Measurements from ENCODE around the gene ANK2. TPM values are rescaled to one million over a fixed set of nuclear protein-coding genes. Genes with fewer than 3 reads are reported as not detected.

Gene ANK2
- total and polyA plus RNA-seq, 2 of the 13 experiments (the other 11 are each of a cell fraction or from before 2014, with no cell fraction given), result 2.7 to 15.1 TPM

GRCh38 chr4:113069212-113069892, 19.9 kb downstream of the ANK2 start:
- FAIRE-seq (no peak), ATAC-seq (peak; percentile 62; the same call in 2 of the 3 replicates), DNase-seq (ENCODE audit: low spot score) (peak; percentile 5)
- in situ Hi-C loops (cut with HindIII; ENCODE audit: extremely low pct_ligation_motif_present, low pct_unique_long_range_greater_than_20kb), result no loop called here
- 24% methylated on average over 7 of the region's 7 CpGs for WGBS (ENCODE audit: low lambda C conversion rate)
- no peak overlapping the region for H3K27ac ChIP-seq (ENCODE audit: extremely low read length, insufficient read depth, low read length)
- peaks cover 0 to 9% of the 10 kb centered on the region in 2 experiments; a peak in 2 of 5 replicates for H3K27me3 ChIP-seq (ENCODE audit: control insufficient read depth in 1 of 2, insufficient read depth in 2 of 2, low read length in 2 of 2)
- intact Hi-C loops (cut with micrococcal nuclease; ENCODE audit: unreplicated experiment), result no loop called here
- TF ChIP-seq TIGD3 (CRISPR knock-in tag; IDR thresholded peaks at IDR 0.05; ENCODE audit: borderline replicate concordance), result no peak
- no peak for TF ChIP-seq POLR2AphosphoS2 (IDR thresholded peaks at IDR 0.05; ENCODE audit: low read depth, low read length)
- H3K4me1 ChIP-seq (ENCODE audit: insufficient read depth, low read length), result no peaks in the 10 kb centered on the region
- no peak overlapping the region for H3K9ac ChIP-seq (ENCODE audit: insufficient read depth, low read depth, low read length)
- POLR2A ChIA-PET, result no interaction called here
- H3K36me3 ChIP-seq (replicated peaks in 1 of 2; ENCODE audit: control insufficient read depth in 1 of 2, insufficient read depth in 2 of 2, low read length in 2 of 2), result no peaks in the 10 kb centered on the region
- no peaks in the 10 kb centered on the region for H3K9me3 ChIP-seq (ENCODE audit: low read length)
- H3K4me2 ChIP-seq (ENCODE audit: low read depth, low read length), result no peak overlapping the region
- H3K4me3 ChIP-seq (replicated peaks in 1 of 3; ENCODE audit: insufficient read depth in 1 of 3, low read depth in 2 of 3, low read length in 3 of 3), result no peak overlapping the region
- BruUV-seq (replicated peaks), result no TSS peak
- H3K79me2 ChIP-seq (ENCODE audit: insufficient read depth, low read length), result no peaks in the 10 kb centered on the region
- CTCF ChIA-PET (ENCODE audit: low intra/inter-chr PET ratio, low total read pairs), result no interaction called here
- H4K20me1 ChIP-seq (ENCODE audit: insufficient read depth, low read length), result no peaks in the 10 kb centered on the region
- H2AFZ ChIP-seq (ENCODE audit: low read length), result no peak overlapping the region

- ChIA-PET CTCF (ENCODE audit: low intra/inter-chr PET ratio, low total read pairs) (no interaction called here), POLR2A (no interaction called here)
- Histone ChIP-seq H3K27ac (ENCODE audit: extremely low read length, insufficient read depth, low read length) (no peak overlapping the region), H3K4me1 (ENCODE audit: insufficient read depth, low read length) (no peaks in the 10 kb centered on the region), H3K4me2 (ENCODE audit: low read depth, low read length) (no peak overlapping the region), H3K27me3 (ENCODE audit: control insufficient read depth in 1 of 2, insufficient read depth in 2 of 2, low read length in 2 of 2) (peaks cover 0 to 9% of the 10 kb centered on the region in 2 experiments; a peak in 1 of 5 replicates), H4K20me1 (ENCODE audit: insufficient read depth, low read length) (no peaks in the 10 kb centered on the region), H2AFZ (ENCODE audit: low read length) (no peak overlapping the region), H3K79me2 (ENCODE audit: insufficient read depth, low read length) (no peaks in the 10 kb centered on the region), H3K9me3 (ENCODE audit: low read length) (no peaks in the 10 kb centered on the region), H3K9ac (ENCODE audit: insufficient read depth, low read depth, low read length) (no peak overlapping the region), H3K36me3 (replicated peaks in 1 of 2; ENCODE audit: control insufficient read depth in 1 of 2, insufficient read depth in 2 of 2, low read length in 2 of 2) (no peaks in the 10 kb centered on the region), H3K4me3 (replicated peaks in 1 of 3; ENCODE audit: insufficient read depth in 1 of 3, low read depth in 2 of 3, low read length in 3 of 3) (no peak overlapping the region)
- in situ Hi-C loops (cut with HindIII; ENCODE audit: extremely low pct_ligation_motif_present, low pct_unique_long_range_greater_than_20kb), result no loop called here
- no peak for DNase-seq (ENCODE audit: low spot score)
- intact Hi-C loops (cut with micrococcal nuclease; ENCODE audit: unreplicated experiment), result no loop called here
- no peak for FAIRE-seq
- 0% methylated on average over 2 of the region's 2 CpGs for WGBS (ENCODE audit: low lambda C conversion rate)
- no peak for ATAC-seq
- BruUV-seq (replicated peaks), result no TSS peak
- TF ChIP-seq GPN1 (CRISPR knock-in tag; IDR thresholded peaks at IDR 0.05; ENCODE audit: borderline replicate concordance) (no peak), GTF3A (CRISPR knock-in tag; conservative IDR thresholded peaks at IDR 0.05) (no peak), PRDM10 (CRISPR knock-in tag; IDR thresholded peaks at IDR 0.05; ENCODE audit: low read depth) (no peak), SRSF4 (IDR thresholded peaks at IDR 0.05; ENCODE audit: low read depth, low read length, poor library complexity, severe bottlenecking) (no peak), ZFP37 (CRISPR knock-in tag; IDR thresholded peaks at IDR 0.05; ENCODE audit: borderline replicate concordance) (no peak), ZNF232 (CRISPR knock-in tag; IDR thresholded peaks at IDR 0.05; ENCODE audit: borderline replicate concordance) (no peak), FUBP1 (CRISPR knock-in tag; IDR thresholded peaks at IDR 0.05; ENCODE audit: borderline replicate concordance) (no peak), KDM3A (CRISPR knock-in tag; IDR thresholded peaks at IDR 0.05; ENCODE audit: low read depth) (no peak)
These were observed 21.3 kb downstream of the ANK2 start for GRCh38 chr4:113070755-113071154.
